ENCODE results near the gene SAAL1.

SAAL1 gene

GRCh38 chr11:18088366-18088765 is 17.5 kb downstream of the SAAL1 start:
- no peak overlapping the region for H3K4me3 ChIP-seq (ENCODE audit: low read depth, low read length)

- no peak overlapping the region for H3K4me3 ChIP-seq (ENCODE audit: low read depth, low read length)
Observed at GRCh38 chr11:18081551-18081950, 24.3 kb downstream of the SAAL1 start.

- no peak overlapping the region for H3K4me3 ChIP-seq (ENCODE audit: low read depth, low read length)
Observed at GRCh38 chr11:18080451-18080850, 25.4 kb downstream of the SAAL1 start.

- H3K4me3 ChIP-seq (ENCODE audit: low read depth, low read length): no peak overlapping the region
Observed at GRCh38 chr11:18078909-18079308, 27.0 kb downstream of the SAAL1 start.

GRCh38 chr11:18075444-18075843 is 30.4 kb downstream of the SAAL1 start:
- H3K4me3 ChIP-seq (ENCODE audit: low read depth, low read length): no peak overlapping the region

- H3K4me3 ChIP-seq (ENCODE audit: low read depth, low read length): no peak overlapping the region
Observed at GRCh38 chr11:18071098-18071705, 34.7 kb downstream of the SAAL1 start.

GRCh38 chr11:18067372-18067771 is 38.5 kb downstream of the SAAL1 start:
- no peak overlapping the region for H3K4me3 ChIP-seq (ENCODE audit: low read depth, low read length)

- H3K4me3 ChIP-seq (ENCODE audit: low read depth, low read length): no peak overlapping the region
Observed at GRCh38 chr11:18066626-18067025, 39.3 kb downstream of the SAAL1 start.

- H3K4me3 ChIP-seq (ENCODE audit: low read depth, low read length): no peak overlapping the region
Observed at GRCh38 chr11:18065572-18065971, 40.3 kb downstream of the SAAL1 start.

GRCh38 chr11:18064450-18065054 is 41.3 kb downstream of the SAAL1 start:
- no peak overlapping the region for H3K4me3 ChIP-seq (ENCODE audit: low read depth, low read length)

GRCh38 chr11:18063862-18064434 is 41.9 kb downstream of the SAAL1 start:
- no peak overlapping the region for H3K4me3 ChIP-seq (ENCODE audit: low read depth, low read length)

GRCh38 chr11:18063125-18063524 is 42.8 kb downstream of the SAAL1 start:
- no peak overlapping the region for H3K4me3 ChIP-seq (ENCODE audit: low read depth, low read length)

GRCh38 chr11:18061351-18061750 is 44.5 kb downstream of the SAAL1 start:
- H3K4me3 ChIP-seq (ENCODE audit: low read depth, low read length): no peak overlapping the region

GRCh38 chr11:18056561-18057181 is 49.2 kb downstream of the SAAL1 start:
- H3K4me3 ChIP-seq (ENCODE audit: low read depth, low read length): no peak overlapping the region

GRCh38 chr11:18054511-18055103 is 51.3 kb downstream of the SAAL1 start:
- H3K4me3 ChIP-seq (ENCODE audit: low read depth, low read length): no peak overlapping the region

- H3K4me3 ChIP-seq (ENCODE audit: low read depth, low read length): no peak overlapping the region
Observed at GRCh38 chr11:18050848-18051247, 55.0 kb downstream of the SAAL1 start.

GRCh38 chr11:18046116-18046777 is 59.6 kb downstream of the SAAL1 start, which contains the start of gene TPH1:
TSS of gene TPH1 (minus strand) at chr11:18046269. CDS start at chr11:18040762, 5,507 bp downstream.
- no peak within 1 kb of the TSS for H3K4me3 ChIP-seq (ENCODE audit: low read depth, low read length)

GRCh38 chr11:18036456-18036855 is 69.4 kb downstream of the SAAL1 start:
- H3K4me3 ChIP-seq (ENCODE audit: low read depth, low read length): no peak overlapping the region
